Stimulated activated CD8-positive, alpha-beta memory T cell treated with anti-CD3 and anti-CD28 coated beads, Interleukin-4, amount 100 ng/mL, for 1 hour (primary cell): ENCODE results near the gene CD302.
"Not testable (repeated sequence)": the region's sequence is repeated elsewhere in the genome, so short reads cannot be mapped to it uniquely, and the experiment has no call there.

Source experiments
- DNase-seq, 2 donors: peaks; one replicate each; pipeline ENCODE4 v3.0.0-alpha.2; 2020; ENCODE audit warnings: low read depth in 2 of 2, low spot score in 1 of 2

Gene CD302

DNA sequence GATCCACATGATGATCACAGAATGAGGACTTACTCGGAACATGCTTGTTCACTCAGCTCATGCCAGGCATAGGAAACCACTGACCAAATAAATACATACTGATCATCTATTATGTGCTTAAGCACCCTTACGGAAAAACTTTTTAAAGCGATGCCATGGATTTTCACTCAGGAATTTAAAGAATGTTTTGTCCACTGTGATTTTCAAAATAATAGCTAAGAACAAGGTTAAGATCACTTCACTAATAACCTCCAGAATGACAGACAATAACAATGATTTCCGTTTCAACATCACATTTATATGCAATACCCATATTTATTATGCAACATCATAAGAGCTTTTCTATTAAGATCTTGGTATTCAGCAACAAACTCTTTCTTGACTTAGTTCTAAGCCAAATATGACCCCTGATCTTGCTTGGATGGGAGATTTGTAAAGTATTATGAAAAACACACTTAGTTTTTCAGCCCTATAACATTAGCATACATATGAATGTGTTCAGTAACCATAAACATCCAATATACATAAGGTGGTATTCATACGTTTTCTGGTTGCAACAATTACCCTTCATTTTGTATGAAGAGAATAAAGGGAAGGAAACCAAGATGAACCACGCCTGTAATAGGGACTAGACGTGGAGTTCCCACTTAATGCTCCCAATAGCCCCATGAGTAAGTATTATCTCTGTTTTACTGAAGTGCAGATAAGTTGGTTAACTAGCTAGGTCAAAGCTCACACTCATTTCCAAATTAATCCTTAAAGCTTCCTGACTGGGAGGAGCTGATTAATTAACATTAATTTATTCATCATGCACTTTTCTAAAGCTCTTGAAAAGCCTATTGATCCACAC lies 1.9 kb downstream of the CD302 start:
- no peak for DNase-seq

DNA sequence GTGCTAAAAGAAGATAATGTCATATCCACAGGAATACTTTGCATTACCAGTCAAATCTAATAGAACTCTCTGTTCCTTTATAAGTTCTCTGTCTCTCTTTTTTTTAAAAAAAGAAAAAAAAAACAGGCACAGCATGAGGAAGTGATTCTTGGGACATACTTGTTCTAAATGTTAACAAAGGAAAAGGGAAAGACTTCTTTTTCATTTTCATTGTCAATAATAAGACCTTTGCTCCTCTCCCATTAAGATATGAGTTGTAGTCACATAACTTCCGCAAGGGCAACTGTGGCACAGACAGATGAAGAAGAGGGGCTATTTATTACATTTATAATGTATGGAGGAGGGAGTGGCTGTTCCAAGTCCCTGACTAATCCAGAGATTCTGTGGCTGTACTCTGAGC lies 4.7 kb downstream of the CD302 start:
- DNase-seq: no peak

DNA sequence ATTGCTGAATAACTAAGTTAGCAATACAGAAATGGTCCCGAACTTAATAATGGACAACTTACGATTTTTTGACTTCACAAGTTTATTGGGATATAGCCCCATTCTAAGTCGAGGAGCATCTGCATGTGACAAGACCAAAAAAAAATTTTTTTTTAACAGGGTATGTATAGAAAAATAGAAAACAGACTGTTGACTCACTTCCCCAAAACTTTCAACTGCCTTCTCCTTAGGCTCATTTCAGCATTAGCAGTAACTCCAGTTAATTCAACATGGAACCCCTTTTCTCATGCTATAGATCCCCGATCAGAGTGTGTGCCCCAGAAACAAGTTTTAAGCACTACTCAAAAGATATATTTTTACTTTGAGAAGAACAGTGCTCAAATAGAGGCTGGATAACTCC lies 5.4 kb downstream of the CD302 start:
- no peak for DNase-seq

DNA sequence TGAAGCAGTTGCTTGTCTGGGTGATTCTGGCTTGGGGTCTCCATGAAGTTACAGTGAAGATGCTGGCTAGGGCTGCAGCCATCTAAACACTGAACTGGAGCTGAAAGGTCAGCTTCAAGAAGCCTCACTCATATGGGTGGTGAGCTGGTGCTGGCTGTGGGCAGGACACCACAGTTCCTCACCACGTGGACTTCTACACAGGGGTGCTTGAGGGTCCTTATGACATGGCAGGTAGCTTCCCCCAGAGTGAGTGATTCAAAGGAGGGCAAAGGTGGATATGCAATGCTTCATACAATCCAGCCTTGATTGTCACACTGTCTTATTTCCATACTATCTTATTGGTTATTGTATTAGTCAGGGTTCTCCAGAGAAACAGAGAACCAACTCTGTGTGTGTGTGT lies 6.0 kb downstream of the CD302 start:
- DNase-seq: no peak

DNA sequence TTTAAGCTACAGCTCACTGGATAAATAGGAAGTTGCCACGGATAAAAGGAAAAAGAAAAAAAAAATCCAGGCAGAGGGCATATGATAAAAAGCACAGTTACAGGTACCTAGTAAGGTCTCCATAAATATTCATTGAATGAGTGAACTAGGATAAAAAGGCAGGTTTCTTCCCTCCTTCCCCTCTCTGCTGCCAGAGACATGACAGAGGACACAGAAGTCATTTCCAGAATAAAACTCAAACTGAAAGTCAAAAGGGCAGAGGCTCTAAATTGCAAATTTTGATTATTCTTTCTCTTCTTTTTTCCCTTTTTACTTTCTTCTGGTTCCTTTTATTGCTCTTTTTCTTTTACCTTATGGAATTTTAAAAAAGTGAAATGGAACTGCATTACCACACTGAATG lies 7.7 kb downstream of the CD302 start:
- no peak for DNase-seq

DNA sequence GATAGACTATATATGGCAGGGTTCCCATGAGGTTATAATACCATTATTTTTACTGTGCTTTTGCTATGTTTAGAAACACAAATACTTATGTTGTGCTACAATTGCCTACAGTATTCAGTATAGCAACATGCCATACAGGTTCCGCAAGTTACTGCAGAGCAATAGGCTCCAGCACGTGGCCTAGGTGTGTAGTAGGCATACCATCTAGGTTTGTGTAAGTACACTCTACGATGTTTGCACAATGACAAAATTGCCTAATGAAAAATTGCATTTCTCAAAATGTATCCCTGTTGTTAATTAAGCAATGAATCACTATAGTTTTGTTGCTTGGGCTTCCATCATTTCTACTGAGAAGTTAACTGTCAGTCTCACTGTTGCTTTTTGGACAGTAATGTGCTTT lies 9.8 kb downstream of the CD302 start:
- no peak for DNase-seq

DNA sequence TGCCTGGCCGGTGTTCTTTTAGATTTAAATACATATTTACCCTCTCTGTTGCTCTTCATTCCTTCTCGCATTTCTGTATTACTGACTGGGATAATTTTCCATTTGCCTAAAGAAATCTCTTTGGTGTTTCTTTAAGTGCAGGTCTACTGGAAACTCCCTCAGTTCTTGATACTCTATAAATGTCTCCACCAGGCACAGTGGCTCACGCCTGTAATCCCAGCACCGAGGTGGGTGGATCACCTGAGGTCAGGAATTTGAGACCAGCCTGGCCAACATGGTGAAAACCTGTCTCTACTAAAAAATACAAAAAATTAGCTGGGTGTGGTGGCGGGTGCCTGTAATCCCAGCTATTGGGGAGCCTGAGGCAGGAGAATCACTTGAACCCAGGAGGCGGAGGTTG lies 10.4 kb downstream of the CD302 start:
- not testable (repeated sequence) for DNase-seq

DNA sequence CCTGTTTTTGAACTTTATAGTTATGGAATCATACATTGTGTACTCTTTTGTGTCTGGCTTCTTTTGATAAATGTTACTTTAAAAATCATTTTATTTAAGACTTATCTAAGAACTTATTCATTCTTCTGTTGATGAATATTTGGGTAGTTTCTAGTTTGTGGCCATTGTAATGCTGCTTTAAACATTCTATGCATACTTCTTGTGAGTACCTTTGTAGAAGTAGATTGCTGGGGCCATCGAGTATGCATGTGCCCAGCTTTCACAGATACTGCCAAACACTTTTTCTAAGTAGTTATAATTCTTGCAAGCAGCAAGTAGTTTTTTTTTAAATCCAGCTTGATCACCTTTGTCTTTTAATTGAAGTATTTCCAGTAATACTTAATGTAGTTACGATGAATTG lies 11.1 kb downstream of the CD302 start:
- no peak for DNase-seq

DNA sequence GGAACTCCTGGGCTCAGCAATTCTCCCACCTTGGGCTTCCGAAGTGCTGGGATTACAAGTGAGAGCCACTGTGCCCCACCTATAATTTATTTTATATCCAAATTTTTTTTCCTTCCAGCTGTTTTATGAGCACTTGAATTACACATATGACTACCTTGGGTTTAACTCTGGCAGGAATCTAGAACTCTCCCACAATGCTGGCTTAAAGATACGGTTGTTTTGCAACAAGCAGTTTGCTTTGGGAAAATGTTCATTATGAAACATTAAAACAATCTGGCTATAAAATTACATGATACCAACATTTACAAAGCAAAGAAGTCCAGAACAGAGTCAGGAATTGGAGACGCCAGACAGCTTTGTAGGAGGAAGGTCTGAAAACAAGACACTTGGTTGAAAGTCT lies 12.8 kb downstream of the CD302 start:
- DNase-seq: no peak

DNA sequence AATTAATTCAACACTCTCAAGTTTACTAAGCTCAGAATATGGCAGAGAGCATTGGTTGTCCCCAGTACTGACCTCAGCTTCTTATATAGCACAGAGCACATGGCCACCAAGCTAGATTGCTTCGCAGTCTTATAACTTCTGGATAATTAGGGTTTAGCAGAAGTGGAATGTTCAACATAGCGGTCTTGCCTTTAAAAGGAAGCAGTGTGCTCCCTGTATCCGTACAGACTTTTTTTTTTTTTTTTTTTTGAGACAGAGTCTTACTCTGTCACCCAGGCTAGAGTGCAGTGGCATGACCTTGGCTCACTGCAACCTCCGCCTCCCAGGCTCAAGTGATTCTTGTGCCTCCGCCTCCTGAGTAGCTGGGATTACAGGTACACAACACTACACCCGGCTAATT lies 13.3 kb downstream of the CD302 start:
- not testable (repeated sequence) for DNase-seq

DNA sequence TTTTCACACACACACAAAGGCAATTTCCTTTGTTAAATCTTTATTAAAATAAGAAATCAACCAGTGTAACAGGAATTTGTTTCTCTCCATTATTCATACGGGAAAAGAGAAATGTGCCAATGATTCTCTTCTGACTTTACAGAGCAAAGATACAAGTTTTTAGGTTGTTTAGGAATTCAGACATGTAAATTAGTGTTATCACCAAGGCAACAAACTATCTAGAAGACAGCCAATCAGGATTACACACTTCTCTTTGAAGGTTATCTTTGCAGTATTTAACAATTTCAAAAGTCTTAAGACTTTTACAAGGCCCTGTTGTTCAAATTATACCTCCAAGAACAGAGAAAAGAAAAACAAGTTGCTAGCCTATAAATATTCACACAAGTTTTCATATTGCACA lies 14.5 kb downstream of the CD302 start:
- no peak for DNase-seq

DNA sequence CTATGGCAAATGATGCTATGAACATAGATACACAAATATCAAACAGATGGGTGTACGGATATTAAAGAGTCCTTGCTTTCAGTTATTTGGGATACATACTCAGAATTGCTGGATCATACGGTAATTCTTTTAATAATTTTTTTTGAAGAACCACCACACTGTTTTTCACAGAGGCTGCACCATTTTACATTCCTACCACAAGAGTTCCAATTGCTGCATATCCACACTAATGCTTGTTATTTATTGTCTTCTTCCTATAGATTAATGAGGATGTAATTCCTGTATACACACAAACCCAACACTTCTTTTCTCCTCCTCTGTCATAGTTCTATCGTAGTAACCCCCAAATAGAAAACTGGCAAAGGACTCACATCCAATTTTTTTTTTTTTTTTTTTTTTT lies 21.7 kb downstream of the CD302 start:
- no peak for DNase-seq

DNA sequence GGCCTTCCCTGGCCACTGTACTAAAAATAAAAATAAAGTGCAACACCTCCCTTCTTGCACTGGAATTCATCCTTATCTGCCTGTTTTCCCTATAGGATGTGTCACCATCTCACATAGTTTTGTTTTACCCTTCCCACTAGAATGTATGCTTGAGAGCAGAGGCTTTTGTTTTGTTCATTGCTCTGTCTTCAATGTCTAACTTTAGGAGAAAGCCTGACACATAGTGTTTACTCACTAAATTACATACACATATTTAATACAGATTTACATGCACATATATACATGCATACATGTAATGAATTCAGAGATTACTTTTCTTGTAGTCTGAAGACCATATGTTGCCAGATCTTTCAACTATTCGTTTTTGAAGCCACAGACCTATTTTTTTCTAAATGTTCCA lies 23.0 kb downstream of the CD302 start:
- DNase-seq: no peak

DNA sequence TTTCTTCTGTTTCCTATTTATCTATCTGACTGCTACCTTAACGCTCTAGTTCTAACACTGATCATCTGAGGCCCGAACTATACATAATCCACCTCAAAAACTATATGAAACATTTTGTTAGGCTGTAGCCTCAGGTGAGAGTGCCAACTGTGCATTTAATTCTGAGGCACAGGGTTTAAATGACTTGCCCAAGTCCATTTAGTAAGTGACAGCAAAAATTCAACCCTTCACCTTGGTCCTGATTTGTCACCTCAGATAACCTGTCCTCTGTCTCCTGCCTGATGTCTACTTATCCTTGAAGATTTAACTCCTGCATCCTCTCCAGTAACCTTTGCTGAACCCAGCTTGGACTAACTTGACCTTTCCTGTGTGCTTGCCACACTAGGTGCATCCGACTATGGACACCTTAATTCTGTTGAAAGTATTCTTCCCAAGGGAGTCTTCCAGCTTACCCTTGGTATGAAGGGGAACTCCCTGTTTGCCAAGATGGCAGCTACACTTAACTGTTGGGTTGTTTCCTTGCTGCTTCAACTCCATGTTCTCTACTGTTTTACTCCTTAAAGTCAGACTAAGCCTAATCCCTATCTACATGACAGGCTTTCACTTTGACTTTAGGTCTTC lies 23.5 kb downstream of the CD302 start:
- no peak for DNase-seq

DNA sequence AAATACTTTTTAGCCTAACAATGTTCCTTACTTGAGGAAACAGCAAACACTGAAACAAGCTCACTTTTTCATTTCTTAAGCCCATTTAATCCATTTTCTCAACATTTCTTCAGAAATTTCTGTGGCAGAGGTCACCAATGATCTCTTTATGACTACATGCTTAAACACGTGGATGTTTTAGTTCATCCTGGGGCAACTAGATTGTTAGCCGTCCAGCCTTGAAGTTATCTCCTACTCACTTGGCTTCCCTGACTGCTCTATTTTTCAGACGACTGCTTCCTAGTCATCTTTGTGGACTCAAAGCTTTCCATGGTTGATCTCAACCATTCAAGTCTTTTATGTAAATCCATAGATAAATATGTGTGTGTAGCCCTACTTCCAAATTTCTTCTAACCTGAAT lies 24.1 kb downstream of the CD302 start:
- no peak for DNase-seq

DNA sequence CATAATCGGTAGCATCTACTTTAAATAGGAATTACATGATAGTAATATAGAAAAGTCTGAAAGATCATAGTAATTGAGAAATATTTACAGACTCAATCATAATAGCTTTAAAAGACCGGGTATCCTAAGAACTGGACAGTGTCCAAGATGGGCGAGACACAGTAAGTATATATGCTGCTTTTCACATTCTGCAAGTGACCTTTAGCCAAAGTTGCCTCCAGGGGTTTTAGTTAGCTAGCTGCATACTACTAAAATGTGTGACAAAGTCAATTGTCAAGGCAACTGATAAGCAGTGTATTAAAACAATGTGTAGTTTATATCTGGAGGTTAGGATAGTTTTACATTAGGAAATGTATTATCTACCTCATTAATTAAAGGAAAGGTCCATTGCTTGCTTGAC lies 24.6 kb downstream of the CD302 start:
- no peak for DNase-seq

DNA sequence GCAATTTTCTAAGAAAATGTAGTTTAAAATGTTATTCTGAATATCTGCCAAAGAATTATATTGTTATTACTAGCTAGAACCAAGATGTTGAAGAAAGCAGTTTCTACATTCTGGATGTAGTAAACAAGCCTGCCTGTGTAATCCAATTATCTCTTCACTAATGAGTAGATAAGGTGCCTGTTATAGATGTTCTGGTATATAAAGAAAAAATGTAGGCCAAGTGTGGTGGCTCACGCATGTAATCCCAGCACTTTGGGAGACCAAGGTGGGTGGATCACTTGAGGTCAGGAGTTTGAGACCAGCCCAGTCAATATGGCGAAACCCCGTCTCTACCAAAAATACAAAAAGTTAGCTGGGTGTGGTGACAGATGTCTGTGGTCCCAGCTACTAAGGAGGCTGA lies 28.9 kb downstream of the CD302 start:
- DNase-seq: no peak

DNA sequence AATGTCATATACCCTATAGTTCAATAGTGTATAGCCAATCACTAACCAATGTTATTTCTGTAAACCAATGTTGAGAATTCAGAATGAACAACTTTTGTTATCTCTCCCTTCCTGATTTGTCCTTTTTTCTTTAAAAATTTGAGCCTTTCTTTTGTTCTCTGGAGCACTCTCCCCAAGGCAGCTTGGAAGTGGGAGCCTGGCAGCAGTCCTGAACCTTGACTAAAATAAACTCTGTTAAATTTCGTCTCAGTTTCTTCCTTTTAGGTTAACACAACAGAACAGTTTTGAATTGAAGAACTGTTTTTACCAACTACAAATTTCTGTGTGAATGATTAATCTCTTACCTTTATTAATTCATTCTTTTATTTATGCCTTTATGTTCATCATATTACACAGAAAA lies 35.9 kb downstream of the CD302 start:
- DNase-seq: no peak

DNA sequence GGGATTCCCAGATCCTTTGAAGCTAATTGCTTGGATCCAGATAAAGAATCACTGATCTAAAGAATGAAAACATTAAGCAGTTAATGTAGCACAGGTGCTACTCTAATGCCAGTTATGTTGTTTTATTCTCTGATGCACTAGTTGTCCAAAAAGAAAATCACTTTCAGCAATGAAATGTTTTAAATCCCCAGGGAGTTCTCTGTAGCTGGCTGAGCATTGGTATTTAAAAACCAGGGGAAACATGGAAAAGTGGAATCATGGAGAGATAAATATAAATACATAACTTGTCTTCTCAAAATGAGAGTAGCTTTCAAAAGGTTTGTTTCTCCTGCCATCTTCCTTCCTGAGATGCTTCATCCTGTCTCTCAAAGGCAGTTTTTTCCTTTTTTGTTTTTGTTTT lies 37.7 kb downstream of the CD302 start:
- no peak for DNase-seq

DNA sequence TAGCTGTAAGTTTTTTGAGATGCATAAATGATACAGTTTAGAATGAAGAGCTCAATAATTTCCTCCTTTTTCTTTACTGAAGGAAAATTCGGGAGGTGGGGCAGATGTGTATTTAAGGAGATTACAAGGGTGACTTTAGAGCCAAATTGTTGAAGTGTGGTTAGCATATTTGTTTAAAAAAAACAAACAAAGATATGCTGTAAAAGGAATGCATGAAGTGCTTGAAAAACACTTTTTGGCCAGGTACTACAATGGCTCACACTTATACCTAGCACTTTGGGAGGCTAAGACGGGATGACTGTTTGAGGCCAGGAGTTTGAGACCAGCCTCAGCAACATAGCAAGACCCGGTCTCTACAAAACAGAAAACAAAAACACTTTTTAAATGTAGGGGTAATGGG lies 38.4 kb downstream of the CD302 start:
- no peak for DNase-seq

DNA sequence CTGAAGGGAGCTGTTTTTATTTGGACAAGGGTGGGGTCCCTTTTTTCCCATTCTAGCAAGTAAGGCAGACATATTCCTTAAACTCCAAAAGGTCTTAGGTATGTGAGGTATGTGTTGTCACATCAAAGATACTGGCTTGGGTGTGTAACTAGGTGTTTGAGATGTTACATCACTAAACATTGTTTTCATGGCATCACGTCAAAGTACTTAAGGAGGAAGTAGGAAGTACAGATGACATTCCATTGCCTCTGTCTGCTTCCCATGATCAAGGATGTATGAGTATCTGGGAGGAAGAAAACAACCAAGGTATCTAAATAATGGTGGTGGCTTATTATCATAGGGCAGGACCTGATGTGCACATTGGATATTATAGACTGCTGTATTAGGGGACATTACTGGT lies 39.3 kb downstream of the CD302 start:
- DNase-seq: no peak

DNA sequence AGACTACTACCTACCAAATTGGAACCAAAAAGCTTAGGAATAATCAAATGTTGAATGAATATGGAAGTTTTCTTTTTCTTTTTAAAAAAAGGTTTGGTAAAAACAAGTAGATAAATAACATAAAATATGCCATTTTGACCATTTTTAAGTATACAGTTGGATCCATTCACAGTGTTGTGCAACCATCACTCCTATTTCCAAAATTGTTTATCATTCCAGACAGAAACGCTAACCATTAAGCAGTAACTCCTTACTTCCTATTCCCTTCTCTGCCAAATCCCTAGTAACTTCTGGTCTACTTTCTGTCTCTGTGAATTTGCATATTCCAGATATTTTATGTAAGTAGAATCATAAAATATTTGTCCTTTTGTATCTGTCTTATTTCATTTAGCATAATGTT lies 39.8 kb downstream of the CD302 start:
- DNase-seq: no peak

DNA sequence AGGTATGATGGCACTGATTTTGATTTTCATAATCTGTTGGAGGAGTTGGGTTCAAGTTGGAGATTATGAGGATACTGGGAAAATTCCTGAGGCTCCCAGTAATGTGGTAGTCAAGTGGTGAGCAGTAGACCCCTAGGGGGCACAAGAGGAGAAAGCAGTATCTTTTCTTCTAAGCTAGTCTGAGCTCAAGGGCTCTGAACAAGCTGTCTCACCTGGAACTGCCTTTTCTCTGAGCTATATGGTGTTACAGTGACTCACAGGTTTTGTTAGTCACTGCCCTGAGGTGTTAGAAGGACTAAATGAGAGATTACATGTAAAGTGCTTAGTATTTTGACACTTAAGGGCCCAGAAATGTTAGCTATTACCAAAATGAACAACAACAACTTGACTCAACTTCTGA lies 42.2 kb downstream of the CD302 start:
- no peak for DNase-seq
